PC-9 (cell line): ENCODE results near the gene PPP1R3D. TPM values are rescaled to one million over a fixed set of nuclear protein-coding genes. Genes with fewer than 3 reads are reported as not detected.

Experiments used
- BruUV-seq: library from RNA; stranded (reverse); fragments of 400-500 nt; replicated peaks from 2 replicates; lab custom pipeline; 2021; lab: Mats Ljungman, UMichigan
- CTCF ChIA-PET: fragments of 300-600 bp; sonication (Branson Sonifier 250); formaldehyde crosslinking; loops from one replicate; lab custom pipeline; 2022; ENCODE audit warnings: antibody characterized with exemption; lab: Charles Lee
- POLR2A ChIA-PET: fragments of 300-600 bp; sonication (Branson Sonifier 250); formaldehyde crosslinking; loops from one replicate; lab custom pipeline; 2022; ENCODE audit warnings: antibody characterized with exemption; ENCODE audit not compliant: unreplicated experiment; lab: Charles Lee
- DNase-seq, 2 experiments: peaks; one replicate each; pipeline versions ENCODE4 v3.0.0 to v3.0.0-alpha.2; 2015 to 2022; ENCODE audit warnings: mixed read lengths in 1 of 2
- H2AFZ ChIP-seq: fragments of 200-600 bp; sonication (generic); 2 replicates; pipeline ENCODE4 v1.8.1; 2017; ENCODE audit warnings: antibody characterized with exemption
- H3F3A ChIP-seq: fragments of 200-600 bp; sonication (generic); 2 replicates; pipeline ENCODE4 v1.8.1; 2017; ENCODE audit warnings: antibody characterized with exemption, mild to moderate bottlenecking, low read depth; ENCODE audit not compliant: insufficient read depth
- H3K27ac ChIP-seq: fragments of 200-600 bp; sonication (generic); 2 replicates; pipeline ENCODE4 v1.6.1; 2016; ENCODE audit warnings: mixed run types
- H3K27me3 ChIP-seq: fragments of 200-600 bp; sonication (generic); 2 replicates; pipeline ENCODE4 v1.6.1; 2016; ENCODE audit warnings: low read depth, mixed run types; ENCODE audit not compliant: insufficient read depth
- H3K36me3 ChIP-seq: fragments of 200-600 bp; sonication (generic); 2 replicates; pipeline ENCODE4 v1.6.1; 2016; ENCODE audit warnings: low read depth, mixed run types
- H3K4me1 ChIP-seq: fragments of 200-600 bp; sonication (generic); replicated peaks from 2 replicates; pipeline ENCODE4 v1.6.1; 2016; ENCODE audit warnings: mixed run types; ENCODE audit not compliant: insufficient read depth
- H3K4me2 ChIP-seq: fragments of 200-600 bp; sonication (generic); 2 replicates; pipeline ENCODE4 v1.6.1; 2017; ENCODE audit warnings: mixed run types
- H3K4me3 ChIP-seq: fragments of 200-600 bp; sonication (generic); 2 replicates; pipeline ENCODE4 v1.6.1; 2016; ENCODE audit warnings: mixed run types
- H3K79me2 ChIP-seq: fragments of 200-600 bp; sonication (generic); 2 replicates; pipeline ENCODE4 v1.6.1; 2017; ENCODE audit warnings: low read depth, mixed run types
- H3K9me2 ChIP-seq: fragments of 200-600 bp; sonication (generic); 2 replicates; pipeline ENCODE4 v1.8.1; 2017; ENCODE audit warnings: mild to moderate bottlenecking; ENCODE audit not compliant: insufficient read depth
- H3K9me3 ChIP-seq: fragments of 200-600 bp; sonication (generic); 2 replicates; pipeline ENCODE4 v1.8.1; 2016; ENCODE audit warnings: low read depth; ENCODE audit not compliant: insufficient read depth
- H4K20me1 ChIP-seq: fragments of 200-600 bp; sonication (generic); 2 replicates; pipeline ENCODE4 v1.8.1; 2017; ENCODE audit not compliant: insufficient read depth
- CTCF ChIP-seq: fragments of 200-600 bp; sonication (generic); conservative IDR thresholded peaks from 2 replicates; pipeline ENCODE4 v1.6.1; 2017; ENCODE audit warnings: mixed run types, antibody characterized with exemption, mild to moderate bottlenecking, moderate library complexity
- EZH2 ChIP-seq: fragments of 200-600 bp; sonication (generic); IDR thresholded peaks from 2 replicates; pipeline ENCODE4 v1.8.0; 2017; ENCODE audit warnings: antibody characterized with exemption, low read depth
- intact Hi-C: fragments of 100-400 bp; cut with micrococcal nuclease; formaldehyde crosslinking; loops from one replicate; pipeline ENCODE4 v1.10.0; 2022; ENCODE audit not compliant: unreplicated experiment
- total RNA-seq: library from RNA; stranded (reverse); gene quantifications from 2 replicates; pipeline ENCODE4 v1.2.3, GENCODE V29; 2021

The PPP1R3D gene
- total RNA-seq, 1 experiment from 2014 or later = 9.9 TPM

GRCh38 chr20:59948828-59949720 is 9.0 kb upstream of the PPP1R3D start:
- no peak overlapping the region for H2AFZ ChIP-seq
- H3K9me2 ChIP-seq = no peaks in the 10 kb centered on the region
- BruUV-seq = no TSS peak
- H3K36me3 ChIP-seq = 0 out of 2 replicates have a peak, but pooled peaks cover 3% of the 10 kb centered on the region
- no peaks in the 10 kb centered on the region for H3K9me3 ChIP-seq
- intact Hi-C loops = loop anchor here (1.0 to 10.0 kb wide), 4 partner anchors 101 to 354 kb away; no protein-coding TSS in a partner anchor
- H3K4me3 ChIP-seq = no peak overlapping the region
- peak; percentile 25 to 57 for DNase-seq
- TF ChIP-seq CTCF = peak; percentile 89
- TF ChIP-seq EZH2 = no peak
- ChIA-PET POLR2A (interaction anchor here (0.7 kb wide), 1 partner anchor 101 kb away, joined by 6 read pairs; no protein-coding TSS in a partner anchor), CTCF (interaction anchor here (0.6 to 1.4 kb wide), 3 partner anchors 10 to 101 kb away, joined by 3 to 6 read pairs (median 4); no protein-coding TSS in a partner anchor)
- H3K27ac ChIP-seq = peak overlapping the region; percentile 36; the same call in 1 of the 2 replicates
- H3K4me1 ChIP-seq = peaks cover 28% of the 10 kb centered on the region
- H3K79me2 ChIP-seq = no peaks in the 10 kb centered on the region; the same call in 1 of the 2 replicates
- H3K27me3 ChIP-seq = no peaks in the 10 kb centered on the region
- no peaks in the 10 kb centered on the region for H4K20me1 ChIP-seq
- H3F3A ChIP-seq = peaks cover 29% of the 10 kb centered on the region
- no peak overlapping the region; the same call in 1 of the 2 replicates for H3K4me2 ChIP-seq

- Histone ChIP-seq H3K4me3 (no peak overlapping the region), H3K4me1 (peaks cover 28% of the 10 kb centered on the region), H4K20me1 (no peaks in the 10 kb centered on the region), H3K27me3 (no peaks in the 10 kb centered on the region), H3F3A (peaks cover 29% of the 10 kb centered on the region), H3K9me2 (no peaks in the 10 kb centered on the region), H3K36me3 (peaks cover 4% of the 10 kb centered on the region; the same call in 1 of the 2 replicates), H3K79me2 (no peaks in the 10 kb centered on the region; the same call in 1 of the 2 replicates), H2AFZ (no peak overlapping the region), H3K9me3 (no peaks in the 10 kb centered on the region), H3K4me2 (no peak overlapping the region), H3K27ac (peak overlapping the region; percentile 36; the same call in 1 of the 2 replicates)
- TF ChIP-seq EZH2 (no peak), CTCF (no peak)
- no TSS peak for BruUV-seq
- POLR2A ChIA-PET = no interaction called here
- DNase-seq = peak in 1 of 2 experiments; percentile 45
- intact Hi-C loops = loop anchor here (5.0 to 10.0 kb wide), 2 partner anchors 166 to 353 kb away; no protein-coding TSS in a partner anchor
- CTCF ChIA-PET = interaction anchor here (1.4 kb wide), 1 partner anchor 102 kb away, joined by 6 read pairs; no protein-coding TSS in a partner anchor
Observed at GRCh38 chr20:59948212-59948611, 8.1 kb upstream of the PPP1R3D start.

- H3K9me2 ChIP-seq = no peaks in the 10 kb centered on the region
- H3K79me2 ChIP-seq = peaks cover 7% of the 10 kb centered on the region
- H3K27ac ChIP-seq = no peak overlapping the region
- peaks cover 30% of the 10 kb centered on the region for H3F3A ChIP-seq
- no peak for DNase-seq
- no peaks in the 10 kb centered on the region for H4K20me1 ChIP-seq
- intact Hi-C loops = loop anchor here (5.0 to 10.0 kb wide), 2 partner anchors 165 to 353 kb away; no protein-coding TSS in a partner anchor
- H3K27me3 ChIP-seq = no peaks in the 10 kb centered on the region
- no peak overlapping the region for H3K4me2 ChIP-seq
- peaks cover 33% of the 10 kb centered on the region for H3K4me1 ChIP-seq
- H2AFZ ChIP-seq = no peak overlapping the region
- no peak for TF ChIP-seq CTCF
- no peak for TF ChIP-seq EZH2
- POLR2A ChIA-PET = no interaction called here
- no TSS peak for BruUV-seq
- CTCF ChIA-PET = interaction anchor here (1.4 kb wide), 1 partner anchor 102 kb away, joined by 6 read pairs; no protein-coding TSS in a partner anchor
- H3K4me3 ChIP-seq = no peak overlapping the region
- no peaks in the 10 kb centered on the region for H3K9me3 ChIP-seq
- peaks cover 13% of the 10 kb centered on the region; the same call in 1 of the 2 replicates for H3K36me3 ChIP-seq
Observed at GRCh38 chr20:59947376-59947775, 7.3 kb upstream of the PPP1R3D start.
